Spleen (tissue), 7 donors: Measurements from ENCODE around the gene ELF4.

ENCODE experiments used
- CTCF ChIP-seq, 11 experiments: fragments of 200-600 bp in 7 of 11; fragments of 450-650 bp in 4 of 11; sonication (generic) in 4 of 11; IDR thresholded peaks in 8 of 11; conservative IDR thresholded peaks in 3 of 11; 1 replicate in 7 of 11; 2 replicates in 4 of 11; pipeline versions ENCODE4 v1.4.0 to v1.8.0; 2016 to 2021; ENCODE audit warnings: antibody characterized with exemption in 11 of 11, inconsistent platforms in 4 of 11, mild to moderate bottlenecking in 1 of 11
- POLR2A ChIP-seq, 3 donors: fragments of 450-650 bp; IDR thresholded peaks; one replicate each; pipeline ENCODE4 v1.5.1; 2017; ENCODE audit warnings: antibody characterized with exemption in 3 of 3, mild to moderate bottlenecking in 1 of 3
- POLR2AphosphoS5 ChIP-seq, 3 donors: sonication (generic); formaldehyde crosslinking; IDR thresholded peaks; one replicate each; pipeline ENCODE4 v1.5.1; 2017; ENCODE audit warnings: antibody characterized with exemption in 3 of 3
- donor health status: DM: no; HTN: no; CAD: no; lungs with moderate emphysema.
- donor health status: DM: no; HTN: no; CAD: no.
- donor health status: DM: no; HTN: no; CAD: no.

GRCh38 chrX:130039847-130040246, 70.5 kb downstream of the ELF4 start:
- TF ChIP-seq CTCF (IDR thresholded peaks at IDR 0.05 in 8 of 11, conservative IDR thresholded peaks at IDR 0.05 in 3 of 11) (no peak), POLR2A (IDR thresholded peaks at IDR 0.05) (no peak), POLR2AphosphoS5 (IDR thresholded peaks at IDR 0.05) (no peak)
